ENCODE measurements around the gene PLXDC1. TPM values are rescaled to one million over a fixed set of nuclear protein-coding genes. Genes with fewer than 3 reads are reported as not detected.

PLXDC1 gene
- total RNA-seq, 2 experiments from 2014 or later, result 0.71 to 1.1 TPM

GRCh38 chr17:39092692-39093230, 58.7 kb downstream of the PLXDC1 start:
- POLR2A ChIA-PET, result no interaction called here
- CTCF ChIA-PET, result interaction anchor here (0.9 to 2.1 kb wide), 4 partner anchors 10 to 108 kb away, joined by 3 to 5 read pairs (median 4); no protein-coding TSS in a partner anchor

- CTCF ChIA-PET, result interaction anchor here (0.6 to 2.1 kb wide), 4 partner anchors 29 to 356 kb away, joined by 3 to 5 read pairs (median 4); no protein-coding TSS in a partner anchor
- POLR2A ChIA-PET, result no interaction called here
Measured at GRCh38 chr17:39090908-39091665, 60.4 kb downstream of the PLXDC1 start.

- CTCF ChIA-PET, result interaction anchor here (0.6 to 1.8 kb wide), 2 partner anchors 29 to 116 kb away, joined by 3 to 4 read pairs; no protein-coding TSS in a partner anchor
- POLR2A ChIA-PET, result no interaction called here
Measured at GRCh38 chr17:39090400-39090799, 61.0 kb downstream of the PLXDC1 start.

- ChIA-PET POLR2A (no interaction called here), CTCF (interaction anchor here (0.6 kb wide), 1 partner anchor 80 kb away, joined by 3 read pairs; no protein-coding TSS in a partner anchor)
Measured at GRCh38 chr17:39084558-39084957, 66.9 kb downstream of the PLXDC1 start.

GRCh38 chr17:39083270-39083669, 68.2 kb downstream of the PLXDC1 start:
- CTCF ChIA-PET, result no interaction called here
- POLR2A ChIA-PET, result no interaction called here

- CTCF ChIA-PET, result no interaction called here
- POLR2A ChIA-PET, result no interaction called here
Measured at GRCh38 chr17:39082482-39082881, 69.0 kb downstream of the PLXDC1 start.

- ChIA-PET POLR2A (no interaction called here), CTCF (no interaction called here)
Measured at GRCh38 chr17:39081851-39082250, 69.6 kb downstream of the PLXDC1 start.

GRCh38 chr17:39080421-39081078, 70.9 kb downstream of the PLXDC1 start:
- POLR2A ChIA-PET, result no interaction called here
- CTCF ChIA-PET, result interaction anchor here (0.5 to 1.2 kb wide), 3 partner anchors 43 to 1551 kb away, joined by 3 to 5 read pairs (median 3); no protein-coding TSS in a partner anchor

GRCh38 chr17:39079836-39080235, 71.6 kb downstream of the PLXDC1 start:
- POLR2A ChIA-PET, result no interaction called here

GRCh38 chr17:39077866-39078265, 73.6 kb downstream of the PLXDC1 start:
- ChIA-PET CTCF (no interaction called here), POLR2A (no interaction called here)

More at GRCh38 chr17:39079836-39080235, 71.6 kb downstream of the PLXDC1 start:
- CTCF ChIA-PET, result interaction anchor here (0.5 kb wide), 1 partner anchor 1550 kb away, joined by 3 read pairs; no protein-coding TSS in a partner anchor

- ChIA-PET CTCF (no interaction called here), POLR2A (no interaction called here)
Measured at GRCh38 chr17:39077252-39077651, 74.2 kb downstream of the PLXDC1 start.

- ChIA-PET CTCF (interaction anchor here (1.2 kb wide), 1 partner anchor 78 kb away, joined by 4 read pairs; no protein-coding TSS in a partner anchor), POLR2A (no interaction called here)
Measured at GRCh38 chr17:39074676-39075075, 76.8 kb downstream of the PLXDC1 start.

GRCh38 chr17:39073916-39074315, 77.5 kb downstream of the PLXDC1 start:
- ChIA-PET CTCF (no interaction called here), POLR2A (no interaction called here)

- POLR2A ChIA-PET, result no interaction called here
- CTCF ChIA-PET, result no interaction called here
Measured at GRCh38 chr17:39073353-39073752, 78.1 kb downstream of the PLXDC1 start.

GRCh38 chr17:39071573-39071972, 79.9 kb downstream of the PLXDC1 start:
- ChIA-PET CTCF (interaction anchor here (1.0 kb wide), 1 partner anchor 90 kb away, joined by 3 read pairs; no protein-coding TSS in a partner anchor), POLR2A (no interaction called here)

GRCh38 chr17:39069114-39069756, 82.2 kb downstream of the PLXDC1 start:
- POLR2A ChIA-PET, result no interaction called here
- CTCF ChIA-PET, result interaction anchor here (1.4 kb wide), 1 partner anchor 84 kb away, joined by 5 read pairs; no protein-coding TSS in a partner anchor

- POLR2A ChIA-PET, result no interaction called here
- CTCF ChIA-PET, result interaction anchor here (2.4 kb wide), 1 partner anchor 88 kb away, joined by 12 read pairs; the partner anchor contains the start of gene PLXDC1
Measured at GRCh38 chr17:39064819-39065218, 86.6 kb downstream of the PLXDC1 start.

GRCh38 chr17:39064374-39064773, 87.1 kb downstream of the PLXDC1 start:
- ChIA-PET CTCF (interaction anchor here (1.2 to 2.4 kb wide), 2 partner anchors 88 to 100 kb away, joined by 3 to 12 read pairs; partner anchors contain the start of gene PLXDC1), POLR2A (no interaction called here)

GRCh38 chr17:39063681-39064069, 87.8 kb downstream of the PLXDC1 start:
- POLR2A ChIA-PET, result no interaction called here
- CTCF ChIA-PET, result interaction anchor here (0.6 to 2.4 kb wide), 4 partner anchors 81 to 171 kb away, joined by 3 to 12 read pairs (median 5); partner anchors contain the start of gene PLXDC1
